HG03025 (cell line): ENCODE measurements around the gene OMD.

Source experiments
- ATAC-seq: cut with Tn5 transposase; IDR thresholded peaks from one replicate; pipeline ENCODE4 v1.9.1; 2021; ENCODE audit warnings: mild to moderate bottlenecking, moderate library complexity; ENCODE audit not compliant: unreplicated experiment, low FRiP score

Gene OMD

DNA sequence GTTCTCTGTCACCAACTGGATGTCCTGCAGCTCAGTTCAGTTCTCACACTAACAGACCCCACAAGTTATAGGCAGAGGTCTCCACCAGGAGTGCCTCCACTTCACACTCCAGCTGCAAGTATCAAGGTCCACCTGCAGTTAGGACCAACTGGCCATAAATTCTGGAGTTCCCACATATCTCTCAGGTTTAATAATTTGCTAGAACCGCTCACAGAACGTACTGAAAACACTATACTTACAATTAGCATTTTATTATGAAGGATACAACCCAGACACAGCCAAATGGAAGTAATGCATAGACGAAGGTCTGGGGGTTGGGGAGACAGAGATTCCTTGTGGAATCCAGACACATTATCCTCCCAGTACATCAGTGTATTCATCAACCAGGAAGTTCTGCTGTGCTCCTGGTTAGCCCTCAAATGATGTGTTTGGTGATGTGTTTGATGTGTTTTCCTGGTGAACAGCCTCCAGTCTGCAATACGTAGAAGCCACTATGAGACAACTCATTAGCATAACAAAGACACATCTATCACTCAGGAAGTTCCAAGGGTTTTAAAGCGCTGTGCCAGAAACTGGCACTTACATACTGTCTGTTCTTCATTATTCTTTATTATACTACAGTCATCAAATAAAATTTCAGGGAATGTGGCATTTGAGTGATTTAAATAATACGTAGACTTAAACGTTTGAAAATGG is 45.3 kb downstream of the OMD start:
- ATAC-seq, result no peak

- ATAC-seq, result no peak
Measured at GRCh38 chr9:92377876-92378275, 46.4 kb downstream of the OMD start.

GRCh38 chr9:92373167-92373566 is 51.1 kb downstream of the OMD start:
- ATAC-seq, result no peak

DNA sequence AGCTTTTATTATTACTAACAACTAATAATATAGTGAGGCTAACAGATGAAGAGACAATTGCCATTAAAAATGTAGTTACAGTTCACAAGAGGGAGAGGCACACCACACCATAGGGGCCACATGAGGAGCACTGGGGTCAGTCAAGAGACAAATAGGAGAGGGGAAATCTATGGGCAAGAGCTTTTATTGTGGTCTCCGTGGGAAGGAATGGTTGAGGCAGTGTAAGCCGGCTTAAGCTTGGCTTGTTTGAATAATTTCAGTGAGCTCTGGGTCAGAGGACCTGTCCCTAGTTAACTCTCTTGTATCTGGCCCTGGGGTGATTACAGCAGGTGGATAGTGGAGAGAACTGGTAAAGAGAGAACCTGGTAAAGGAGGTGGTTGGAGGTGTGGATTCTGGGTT is 55.2 kb downstream of the OMD start:
- ATAC-seq, result no peak
